ENCODE measurements around the gene PRRG1.

GRCh38 chrX:37425370-37425769 is 76.2 kb downstream of the PRRG1 start:
- no peak for TF ChIP-seq CTCF (IDR thresholded peaks at IDR 0.05)
- no peak for TF ChIP-seq POLR2A (IDR thresholded peaks at IDR 0.05)

All from body of pancreas (tissue), 4 donors.